ENCODE results near the gene ITGB6.

DNA sequence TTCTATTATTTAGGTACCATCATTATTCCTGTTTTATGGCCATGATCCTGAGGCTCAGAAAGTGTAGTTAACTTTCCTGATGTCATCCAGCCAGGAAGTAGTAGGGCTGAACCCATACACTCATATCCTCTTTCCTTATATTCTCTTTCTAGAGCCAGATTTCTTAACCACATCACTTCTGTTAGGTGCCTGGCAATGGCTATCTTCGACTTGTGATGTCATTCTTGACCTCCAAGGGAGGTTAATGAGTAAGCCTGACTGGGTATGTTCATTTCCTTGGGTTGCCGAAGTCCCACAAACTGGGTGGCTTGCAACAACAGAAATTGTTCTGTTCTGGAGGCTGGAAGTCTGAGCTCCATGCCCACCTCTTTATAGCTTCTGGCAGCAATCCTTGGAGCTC lies 43.4 kb downstream of the ITGB6 start:
- TF ChIP-seq, protein P1, sequence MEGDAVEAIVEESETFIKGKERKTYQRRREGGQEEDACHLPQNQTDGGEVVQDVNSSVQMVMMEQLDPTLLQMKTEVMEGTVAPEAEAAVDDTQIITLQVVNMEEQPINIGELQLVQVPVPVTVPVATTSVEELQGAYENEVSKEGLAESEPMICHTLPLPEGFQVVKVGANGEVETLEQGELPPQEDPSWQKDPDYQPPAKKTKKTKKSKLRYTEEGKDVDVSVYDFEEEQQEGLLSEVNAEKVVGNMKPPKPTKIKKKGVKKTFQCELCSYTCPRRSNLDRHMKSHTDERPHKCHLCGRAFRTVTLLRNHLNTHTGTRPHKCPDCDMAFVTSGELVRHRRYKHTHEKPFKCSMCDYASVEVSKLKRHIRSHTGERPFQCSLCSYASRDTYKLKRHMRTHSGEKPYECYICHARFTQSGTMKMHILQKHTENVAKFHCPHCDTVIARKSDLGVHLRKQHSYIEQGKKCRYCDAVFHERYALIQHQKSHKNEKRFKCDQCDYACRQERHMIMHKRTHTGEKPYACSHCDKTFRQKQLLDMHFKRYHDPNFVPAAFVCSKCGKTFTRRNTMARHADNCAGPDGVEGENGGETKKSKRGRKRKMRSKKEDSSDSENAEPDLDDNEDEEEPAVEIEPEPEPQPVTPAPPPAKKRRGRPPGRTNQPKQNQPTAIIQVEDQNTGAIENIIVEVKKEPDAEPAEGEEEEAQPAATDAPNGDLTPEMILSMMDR (conservative IDR thresholded peaks at IDR 0.05 in 1 of 2, IDR thresholded peaks at IDR 0.05 in 1 of 2; ENCODE audit: low read depth in 1 of 2, low read length in 2 of 2) = no peak
- no peak for TF ChIP-seq EZH2 (IDR thresholded peaks at IDR 0.05; ENCODE audit: low read length, missing control alignments)
